Mesendoderm (in vitro differentiated cells): ENCODE results near the gene DPYD.

ENCODE experiments used
- DNase-seq: peaks from one replicate; pipeline ENCODE4 v3.0.0; 2013
- H2AK5ac ChIP-seq: 2 replicates; pipeline ENCODE4 v1.6.1; 2013; ENCODE audit warnings: low read length, inconsistent platforms
- H2BK120ac ChIP-seq: 2 replicates; pipeline ENCODE4 v1.6.1; 2013; ENCODE audit warnings: low read depth, mild to moderate bottlenecking, low read length, moderate library complexity, mixed read lengths
- H2BK15ac ChIP-seq: replicated peaks from 2 replicates; pipeline ENCODE4 v1.6.1; 2013; ENCODE audit warnings: low read depth, mild to moderate bottlenecking, moderate library complexity
- H2BK5ac ChIP-seq: 2 replicates; pipeline ENCODE4 v1.6.1; 2013; ENCODE audit warnings: low read length, inconsistent platforms
- H3K18ac ChIP-seq: 2 replicates; pipeline ENCODE4 v1.6.1; 2013; ENCODE audit warnings: mild to moderate bottlenecking, low read length, mixed read lengths
- H3K23ac ChIP-seq: one replicate; pipeline ENCODE4 v1.6.1; 2013; ENCODE audit warnings: low read length
- H3K27ac ChIP-seq: 2 replicates; pipeline ENCODE4 v1.5.1; 2013; ENCODE audit warnings: low read depth, mild to moderate bottlenecking, inconsistent platforms, low read length, moderate library complexity
- H3K27me3 ChIP-seq: 2 replicates; pipeline ENCODE4 v1.6.1; 2013; ENCODE audit warnings: low read length, control low read depth, mild to moderate bottlenecking, inconsistent platforms; ENCODE audit not compliant: insufficient read depth, poor library complexity
- H3K36me3 ChIP-seq: 2 replicates; pipeline ENCODE4 v1.6.1; 2013; ENCODE audit warnings: low read length, inconsistent platforms; ENCODE audit not compliant: control insufficient read depth, insufficient read depth
- H3K4ac ChIP-seq: one replicate; pipeline ENCODE4 v1.6.1; 2013; ENCODE audit warnings: low read depth, mild to moderate bottlenecking, low read length, moderate library complexity
- H3K4me1 ChIP-seq: 2 replicates; pipeline ENCODE4 v1.6.1; 2013; ENCODE audit warnings: low read depth, low read length, inconsistent platforms; ENCODE audit not compliant: control insufficient read depth
- H3K4me2 ChIP-seq: 2 replicates; pipeline ENCODE4 v1.6.1; 2013; ENCODE audit warnings: low read length
- H3K4me3 ChIP-seq: 2 replicates; pipeline ENCODE4 v1.5.1; 2013; ENCODE audit warnings: mild to moderate bottlenecking, low read length
- H3K56ac ChIP-seq: one replicate; pipeline ENCODE4 v1.6.1; 2013; ENCODE audit warnings: low read length
- H3K79me1 ChIP-seq: 2 replicates; pipeline ENCODE4 v1.6.1; 2013; ENCODE audit warnings: low read length, inconsistent platforms
- H3K79me2 ChIP-seq: 2 replicates; pipeline ENCODE4 v1.6.1; 2013; ENCODE audit warnings: mild to moderate bottlenecking, low read length; ENCODE audit not compliant: control insufficient read depth, insufficient read depth
- H3K9ac ChIP-seq: 2 replicates; pipeline ENCODE4 v1.6.1; 2013; ENCODE audit warnings: low read length, inconsistent platforms
- H4K5ac ChIP-seq: one replicate; pipeline ENCODE4 v1.6.1; 2013; ENCODE audit warnings: low read length
- H4K8ac ChIP-seq: one replicate; pipeline ENCODE4 v1.6.1; 2013; ENCODE audit warnings: low read depth, mild to moderate bottlenecking, control low read depth, low read length, moderate library complexity
- WGBS: extraction: QIAGEN DNeasy Blood & Tissue Kit; methylation state at CpG from one replicate; pipeline ENCODE4 v1.1.7; 2013; ENCODE audit warnings: low lambda C conversion rate, missing lambda C conversion rate; ENCODE audit not compliant: insufficient coverage; ENCODE audit errors: extremely low coverage; 5-methylcytosine and 5-hydroxymethylcytosine counted together

The DPYD gene

DNA sequence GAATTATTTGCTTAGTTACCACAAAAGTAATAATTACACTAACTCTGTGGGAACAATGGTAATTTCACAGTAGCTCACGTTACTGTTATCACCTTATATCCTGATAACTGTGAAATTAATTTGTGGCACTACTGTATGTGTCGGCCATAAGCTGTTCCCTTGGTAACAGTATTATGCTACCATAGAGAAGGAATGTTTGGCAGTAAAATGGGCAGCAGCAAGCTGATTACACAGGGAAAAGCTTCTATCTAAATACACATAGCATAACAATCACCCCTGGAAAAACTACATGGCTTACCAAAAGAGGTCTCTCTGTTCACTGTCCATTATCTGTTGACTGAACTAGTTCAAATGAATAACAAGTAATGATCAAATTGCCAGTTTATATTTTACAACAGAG is 124.1 kb downstream of the DPYD start:
- no CpG with 5 or more reads among the region's 2 CpGs for WGBS
- H3K36me3 ChIP-seq: no peaks in the 10 kb centered on the region
- H2AK5ac ChIP-seq: no peak overlapping the region
- H2BK15ac ChIP-seq: no peak overlapping the region
- no peak overlapping the region for H3K23ac ChIP-seq
- no peaks in the 10 kb centered on the region for H3K27me3 ChIP-seq
- no peak overlapping the region for H3K4me3 ChIP-seq
- no peak overlapping the region for H2BK120ac ChIP-seq
- DNase-seq: peak; percentile 3
- H3K27ac ChIP-seq: no peak overlapping the region
- no peak overlapping the region for H3K4me2 ChIP-seq
- no peak overlapping the region for H4K8ac ChIP-seq
- H2BK5ac ChIP-seq: no peak overlapping the region
- no peak overlapping the region for H3K4ac ChIP-seq
- no peak overlapping the region for H4K5ac ChIP-seq
- H3K79me1 ChIP-seq: no peaks in the 10 kb centered on the region
- no peak overlapping the region for H3K18ac ChIP-seq
- H3K56ac ChIP-seq: no peak overlapping the region
- H3K9ac ChIP-seq: no peak overlapping the region
- H3K79me2 ChIP-seq: no peaks in the 10 kb centered on the region
- H3K4me1 ChIP-seq: no peaks in the 10 kb centered on the region

DNA sequence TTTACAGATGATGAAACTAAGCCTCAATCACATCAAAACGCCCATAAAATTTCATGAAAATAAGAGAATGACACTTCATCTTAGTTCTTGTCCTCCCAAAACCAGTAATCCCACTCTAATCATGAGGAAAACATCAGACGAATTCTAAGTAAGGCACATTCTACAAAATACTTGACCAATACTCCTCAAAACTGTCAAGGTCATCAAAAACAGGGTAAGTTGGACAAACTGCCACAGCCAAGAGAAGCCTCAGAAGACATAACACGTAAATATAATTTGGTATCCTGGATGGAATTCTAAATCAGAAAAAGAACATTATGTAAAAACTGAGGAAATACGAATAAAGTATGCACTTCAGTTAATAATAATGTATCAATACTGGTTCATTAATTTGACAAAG is 128.2 kb downstream of the DPYD start:
- WGBS: no CpG with 5 or more reads among the region's 4 CpGs

DNA sequence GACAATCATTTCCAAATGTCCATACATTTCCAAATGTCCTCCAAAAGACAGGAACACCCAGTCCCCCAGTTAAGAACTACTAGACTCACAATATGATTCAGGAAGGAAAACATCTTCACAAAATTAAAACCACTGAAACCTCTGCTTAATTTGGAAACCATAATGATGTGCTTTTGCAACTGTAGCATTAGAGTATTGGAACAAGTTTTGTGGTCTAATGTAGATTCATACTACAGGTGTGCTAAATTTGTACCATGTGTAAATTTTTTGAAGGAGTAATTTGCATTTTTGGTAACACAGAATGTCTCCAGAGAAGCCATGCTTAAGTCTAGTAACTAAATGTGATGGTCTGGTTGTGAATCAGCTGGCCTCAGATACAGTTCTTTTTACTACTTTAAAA is 129.6 kb downstream of the DPYD start:
- no peak overlapping the region for H3K4ac ChIP-seq
- no peak overlapping the region for H3K4me2 ChIP-seq
- H3K27ac ChIP-seq: no peak overlapping the region
- H2AK5ac ChIP-seq: no peak overlapping the region
- H3K23ac ChIP-seq: no peak overlapping the region
- H3K4me3 ChIP-seq: no peak overlapping the region
- no peak overlapping the region for H3K18ac ChIP-seq
- H3K79me1 ChIP-seq: no peaks in the 10 kb centered on the region
- H2BK5ac ChIP-seq: no peak overlapping the region
- no peak overlapping the region for H3K9ac ChIP-seq
- H4K8ac ChIP-seq: no peak overlapping the region
- no peak overlapping the region for H2BK120ac ChIP-seq
- no peaks in the 10 kb centered on the region for H3K36me3 ChIP-seq
- no peaks in the 10 kb centered on the region for H3K79me2 ChIP-seq
- no peak overlapping the region for H2BK15ac ChIP-seq
- H3K27me3 ChIP-seq: no peaks in the 10 kb centered on the region
- H3K56ac ChIP-seq: no peak overlapping the region
- H3K4me1 ChIP-seq: no peaks in the 10 kb centered on the region
- no peak overlapping the region for H4K5ac ChIP-seq
- DNase-seq: no peak

More for the DNA sequence above, 128.2 kb downstream of the DPYD start:
- no peak overlapping the region for H3K4me3 ChIP-seq
- no peaks in the 10 kb centered on the region for H3K4me1 ChIP-seq
- no peak overlapping the region for H2BK120ac ChIP-seq
- H2AK5ac ChIP-seq: no peak overlapping the region
- no peak overlapping the region for H3K4me2 ChIP-seq
- no peak overlapping the region for H2BK5ac ChIP-seq
- no peak overlapping the region for H4K5ac ChIP-seq
- H3K79me1 ChIP-seq: no peaks in the 10 kb centered on the region
- no peak overlapping the region for H2BK15ac ChIP-seq
- H3K27me3 ChIP-seq: no peaks in the 10 kb centered on the region
- H3K56ac ChIP-seq: no peak overlapping the region
- no peak overlapping the region for H3K27ac ChIP-seq
- no peak overlapping the region for H3K4ac ChIP-seq
- no peak overlapping the region for H3K23ac ChIP-seq
- H3K79me2 ChIP-seq: no peaks in the 10 kb centered on the region
- H4K8ac ChIP-seq: no peak overlapping the region
- DNase-seq: no peak
- no peak overlapping the region for H3K9ac ChIP-seq
- no peak overlapping the region for H3K18ac ChIP-seq
- H3K36me3 ChIP-seq: no peaks in the 10 kb centered on the region

DNA sequence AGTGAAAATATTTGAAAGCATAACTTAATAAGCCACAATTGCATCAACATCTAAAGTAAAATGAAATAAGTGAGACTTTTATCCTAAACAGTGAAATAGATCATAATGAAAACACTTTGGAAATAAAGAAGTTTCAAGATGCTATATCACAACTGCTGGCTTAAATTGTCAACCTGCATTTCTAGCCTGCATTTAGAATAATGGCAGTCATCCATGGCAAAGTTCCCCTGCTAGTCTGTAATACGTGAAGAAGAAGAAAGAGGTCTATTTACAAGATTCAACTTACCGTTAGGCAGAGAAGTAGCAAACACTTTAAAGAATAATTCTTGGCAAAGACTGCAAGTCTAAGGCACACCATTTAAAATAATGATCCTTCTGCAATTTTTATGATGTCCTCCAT is 133.6 kb downstream of the DPYD start:
- Histone ChIP-seq H3K79me1 (no peaks in the 10 kb centered on the region), H3K4ac (no peak overlapping the region), H4K8ac (no peak overlapping the region), H3K4me2 (no peak overlapping the region), H3K23ac (no peak overlapping the region), H4K5ac (no peak overlapping the region), H3K4me1 (no peaks in the 10 kb centered on the region), H3K4me3 (no peak overlapping the region), H3K18ac (no peak overlapping the region), H2BK120ac (no peak overlapping the region), H3K9ac (no peak overlapping the region), H3K27ac (no peak overlapping the region), H3K79me2 (no peaks in the 10 kb centered on the region), H2AK5ac (no peak overlapping the region), H2BK15ac (no peak overlapping the region), H3K36me3 (no peaks in the 10 kb centered on the region), H2BK5ac (no peak overlapping the region), H3K27me3 (no peaks in the 10 kb centered on the region), H3K56ac (no peak overlapping the region)
- no peak for DNase-seq
- no CpG with 5 or more reads among the region's 2 CpGs for WGBS

DNA sequence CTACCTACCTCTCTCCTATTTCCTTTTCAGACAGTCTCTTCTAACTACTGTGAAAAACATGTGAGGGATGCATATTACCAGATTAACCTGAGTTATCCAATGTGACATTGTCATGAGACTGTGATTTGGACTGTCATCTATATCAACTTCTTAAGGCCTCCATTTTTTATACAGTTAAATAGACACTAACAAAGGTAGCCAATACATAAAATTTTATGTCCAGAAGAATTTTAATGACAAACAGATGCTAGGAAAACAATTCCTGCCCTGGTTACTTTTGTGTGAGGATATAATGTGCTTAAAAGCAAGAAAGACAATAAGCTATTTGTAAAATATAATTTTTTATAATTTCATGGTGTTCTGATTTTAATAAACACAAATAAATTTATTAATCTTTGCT is 136.2 kb downstream of the DPYD start:
- Histone ChIP-seq H2BK5ac (no peak overlapping the region), H3K27ac (no peak overlapping the region), H3K23ac (no peak overlapping the region), H3K9ac (no peak overlapping the region), H3K18ac (no peak overlapping the region), H3K27me3 (no peaks in the 10 kb centered on the region), H3K4me2 (no peak overlapping the region), H4K8ac (no peak overlapping the region), H3K79me1 (no peaks in the 10 kb centered on the region), H3K4me3 (no peak overlapping the region), H3K79me2 (no peaks in the 10 kb centered on the region), H3K4me1 (no peaks in the 10 kb centered on the region), H3K56ac (no peak overlapping the region), H3K36me3 (no peaks in the 10 kb centered on the region), H2BK120ac (no peak overlapping the region), H2BK15ac (no peak overlapping the region), H4K5ac (no peak overlapping the region), H2AK5ac (no peak overlapping the region), H3K4ac (no peak overlapping the region)
- no peak for DNase-seq

DNA sequence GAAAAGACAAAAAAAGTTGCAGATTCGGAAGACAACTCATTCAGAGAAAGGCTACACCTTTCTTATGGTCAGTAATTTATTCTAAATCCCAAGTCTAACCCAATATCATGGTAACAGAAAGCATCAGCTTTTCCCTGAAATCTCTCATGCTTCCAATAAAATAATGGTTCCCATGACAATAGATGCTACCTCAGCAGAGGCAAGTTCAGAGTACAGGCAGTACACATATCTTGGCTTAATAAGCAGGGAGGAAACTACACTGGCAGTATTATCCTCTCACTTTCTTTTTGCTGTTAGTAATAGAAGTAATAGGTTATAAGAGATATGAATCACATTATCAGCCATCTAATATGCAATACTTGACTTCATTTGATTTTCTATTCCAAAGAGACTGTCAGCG is 137.1 kb downstream of the DPYD start:
- no peak for DNase-seq
- Histone ChIP-seq H2AK5ac (no peak overlapping the region), H3K79me2 (no peaks in the 10 kb centered on the region), H4K5ac (no peak overlapping the region), H3K4me3 (no peak overlapping the region), H3K79me1 (no peaks in the 10 kb centered on the region), H2BK15ac (no peak overlapping the region), H3K56ac (no peak overlapping the region), H3K18ac (no peak overlapping the region), H2BK120ac (no peak overlapping the region), H3K4me1 (no peaks in the 10 kb centered on the region), H3K4me2 (no peak overlapping the region), H3K23ac (no peak overlapping the region), H3K36me3 (no peaks in the 10 kb centered on the region), H3K27ac (no peak overlapping the region), H3K27me3 (no peaks in the 10 kb centered on the region), H4K8ac (no peak overlapping the region), H3K9ac (no peak overlapping the region), H3K4ac (no peak overlapping the region), H2BK5ac (no peak overlapping the region)
- WGBS: no CpG with 5 or more reads among the region's 2 CpGs
